Tibial nerve (tissue), 4 donors: ENCODE data around the gene OPCML.

Experiments
- EP300 ChIP-seq, 2 donors: sonication (generic); formaldehyde crosslinking; IDR thresholded peaks; one replicate each; pipeline ENCODE4 v1.6.1; 2017; ENCODE audit warnings: antibody characterized with exemption in 2 of 2, mild to moderate bottlenecking in 1 of 2
- POLR2A ChIP-seq, 2 donors: fragments of 450-650 bp; IDR thresholded peaks; one replicate each; pipeline ENCODE4 v1.6.1; 2017; ENCODE audit warnings: antibody characterized with exemption in 2 of 2, mild to moderate bottlenecking in 2 of 2, moderate library complexity in 2 of 2
- TF ChIP-seq, protein P1 (sequence below), 5 experiments: fragments of 200-600 bp in 3 of 5; fragments of 450-650 bp in 2 of 5; sonication (generic) in 3 of 5; IDR thresholded peaks; one replicate each; pipeline ENCODE4 v1.5.1; 2016 to 2019; ENCODE audit warnings: antibody characterized with exemption in 5 of 5, mild to moderate bottlenecking in 3 of 5, moderate library complexity in 2 of 5

DNA sequence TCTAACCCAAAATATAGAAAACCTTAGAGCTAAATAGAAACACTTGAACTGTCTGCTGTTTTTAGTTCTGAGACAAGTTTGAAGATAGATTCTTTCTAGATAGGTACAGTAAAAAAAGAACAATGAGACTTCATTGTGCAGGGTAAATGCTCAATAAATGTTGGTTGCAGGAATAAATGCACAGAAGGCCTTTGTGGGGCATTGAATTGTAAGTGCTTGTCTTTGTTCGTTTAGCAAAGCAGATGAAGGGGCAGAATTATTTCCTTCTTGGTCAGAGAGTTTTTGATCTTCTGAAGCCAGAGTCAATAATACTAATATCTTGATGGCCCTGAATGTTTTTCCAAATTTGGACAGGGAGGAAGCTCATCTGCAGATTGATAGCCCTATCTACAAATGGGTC, 340.4 kb downstream of the OPCML start:
- no peak for TF ChIP-seq POLR2A (IDR thresholded peaks at IDR 0.05)
- TF ChIP-seq, protein P1, sequence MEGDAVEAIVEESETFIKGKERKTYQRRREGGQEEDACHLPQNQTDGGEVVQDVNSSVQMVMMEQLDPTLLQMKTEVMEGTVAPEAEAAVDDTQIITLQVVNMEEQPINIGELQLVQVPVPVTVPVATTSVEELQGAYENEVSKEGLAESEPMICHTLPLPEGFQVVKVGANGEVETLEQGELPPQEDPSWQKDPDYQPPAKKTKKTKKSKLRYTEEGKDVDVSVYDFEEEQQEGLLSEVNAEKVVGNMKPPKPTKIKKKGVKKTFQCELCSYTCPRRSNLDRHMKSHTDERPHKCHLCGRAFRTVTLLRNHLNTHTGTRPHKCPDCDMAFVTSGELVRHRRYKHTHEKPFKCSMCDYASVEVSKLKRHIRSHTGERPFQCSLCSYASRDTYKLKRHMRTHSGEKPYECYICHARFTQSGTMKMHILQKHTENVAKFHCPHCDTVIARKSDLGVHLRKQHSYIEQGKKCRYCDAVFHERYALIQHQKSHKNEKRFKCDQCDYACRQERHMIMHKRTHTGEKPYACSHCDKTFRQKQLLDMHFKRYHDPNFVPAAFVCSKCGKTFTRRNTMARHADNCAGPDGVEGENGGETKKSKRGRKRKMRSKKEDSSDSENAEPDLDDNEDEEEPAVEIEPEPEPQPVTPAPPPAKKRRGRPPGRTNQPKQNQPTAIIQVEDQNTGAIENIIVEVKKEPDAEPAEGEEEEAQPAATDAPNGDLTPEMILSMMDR (IDR thresholded peaks at IDR 0.05): no peak
- TF ChIP-seq EP300 (IDR thresholded peaks at IDR 0.05): no peak
